Measurements from ENCODE around the gene OR4A15. TPM values are rescaled to one million over a fixed set of nuclear protein-coding genes. Genes with fewer than 3 reads are reported as not detected.

OR4A15 gene
- total RNA-seq, 2 donors from 2014 or later = not detected

- Histone ChIP-seq H3K9me3 (peaks cover 0 to under 1% of the 10 kb centered on the region in 2 donors), H3K4me3 (no peak overlapping the region), H3K27me3 (no peaks in the 10 kb centered on the region), H3K27ac (no peak overlapping the region), H3K4me1 (no peaks in the 10 kb centered on the region), H3K36me3 (no peaks in the 10 kb centered on the region)
- no peak for DNase-seq (ENCODE audit: low spot score)
- TF ChIP-seq CTCF (IDR thresholded peaks at IDR 0.05) = no peak
These were observed 33.2 kb downstream of the OR4A15 start for GRCh38 chr11:55401011-55401410.

Other genes starting within 250 kb of the OR4A15 start
- gene TRIM48, start 105.8 kb upstream of the OR4A15 start, total RNA-seq = not detected
- not detected for gene OR4A16, start 24.8 kb upstream of the OR4A15 start, total RNA-seq
- gene OR4C15, start 186.5 kb downstream of the OR4A15 start, total RNA-seq = not detected
- not detected for gene OR4C16, start 204.2 kb downstream of the OR4A15 start, total RNA-seq
- gene OR4C11, start 239.7 kb downstream of the OR4A15 start, total RNA-seq = not detected

Data from right atrium auricular region (tissue), 2 donors.